CD14-positive monocyte (primary cell): ENCODE data around the gene CENATAC. TPM values are rescaled to one million over a fixed set of nuclear protein-coding genes. Genes with fewer than 3 reads are reported as not detected.

ENCODE experiments used
- DNase-seq, 3 donors: peaks; one replicate each; pipeline ENCODE4 v3.0.0-alpha.2; 2011 to 2022
- H2AFZ ChIP-seq: 2 replicates; pipeline ENCODE4 v1.6.0; 2012; ENCODE audit warnings: mild to moderate bottlenecking, low read depth, low read length, inconsistent platforms; ENCODE audit not compliant: insufficient read depth, poor library complexity, severe bottlenecking
- H3K27ac ChIP-seq, 2 donors: 1 replicate in 1 of 2; 2 replicates in 1 of 2; pipeline ENCODE4 v1.5.1; 2012 to 2013; ENCODE audit warnings: low read length in 2 of 2, control low read depth in 1 of 2, inconsistent platforms in 1 of 2, low read depth in 1 of 2, mild to moderate bottlenecking in 1 of 2
- H3K27me3 ChIP-seq, 2 donors: one replicate each; pipeline versions ENCODE4 v1.6.0 to v1.6.1; 2011 to 2013; ENCODE audit warnings: low read length in 2 of 2; ENCODE audit not compliant: control insufficient read depth in 2 of 2, insufficient read depth in 2 of 2
- H3K36me3 ChIP-seq, 2 donors: replicated peaks in 1 of 2; 1 replicate in 1 of 2; 2 replicates in 1 of 2; pipeline versions ENCODE4 v1.5.1 to v1.6.1; 2012 to 2013; ENCODE audit warnings: low read length in 2 of 2, control low read depth in 1 of 2, inconsistent platforms in 1 of 2, mild to moderate bottlenecking in 1 of 2; ENCODE audit not compliant: insufficient read depth in 2 of 2, control insufficient read depth in 1 of 2
- H3K4me1 ChIP-seq, 2 donors: 1 replicate in 1 of 2; 2 replicates in 1 of 2; pipeline versions ENCODE4 v1.5.1 to v1.6.1; 2012 to 2013; ENCODE audit warnings: low read length in 2 of 2, control low read depth in 1 of 2, inconsistent platforms in 1 of 2, mild to moderate bottlenecking in 1 of 2, moderate library complexity in 1 of 2; ENCODE audit not compliant: insufficient read depth in 2 of 2, control insufficient read depth in 1 of 2
- H3K4me2 ChIP-seq: replicated peaks from 2 replicates; pipeline ENCODE3; 2012; ENCODE audit warnings: low read length, moderate library complexity, mild to moderate bottlenecking; ENCODE audit not compliant: poor library complexity, severe bottlenecking; ENCODE audit errors: extremely low read depth
- H3K4me3 ChIP-seq, 3 experiments: fragments of 200-600 bp in 1 of 3; sonication (generic) in 1 of 3; replicated peaks in 1 of 3; 1 replicate in 2 of 3; 2 replicates in 1 of 3; pipeline ENCODE4 v1.5.1; 2011 to 2013; ENCODE audit warnings: low read length in 3 of 3, mild to moderate bottlenecking in 3 of 3, control low read depth in 2 of 3, low read depth in 2 of 3, inconsistent platforms in 1 of 3, moderate library complexity in 1 of 3
- H3K79me2 ChIP-seq: 2 replicates; pipeline ENCODE4 v1.6.0; 2012; ENCODE audit warnings: mild to moderate bottlenecking, control low read depth, inconsistent platforms, low read length, moderate library complexity; ENCODE audit not compliant: insufficient read depth
- H3K9ac ChIP-seq: 2 replicates; pipeline ENCODE4 v1.6.0; 2017; ENCODE audit warnings: low read length, mild to moderate bottlenecking; ENCODE audit not compliant: insufficient read depth, poor library complexity, severe bottlenecking
- H3K9me3 ChIP-seq, 2 donors: replicated peaks in 1 of 2; 1 replicate in 1 of 2; 2 replicates in 1 of 2; pipeline versions ENCODE4 v1.5.1 to v1.6.1; 2012 to 2013; ENCODE audit warnings: low read length in 2 of 2, control low read depth in 1 of 2; ENCODE audit not compliant: control insufficient read depth in 1 of 2, insufficient read depth in 1 of 2
- H4K20me1 ChIP-seq: 2 replicates; pipeline ENCODE4 v1.6.0; 2012; ENCODE audit warnings: mild to moderate bottlenecking, low read length, control low read depth, moderate library complexity; ENCODE audit not compliant: insufficient read depth
- H3K27ac Mint-ChIP-seq, 7 donors: one replicate each; pipeline ENCODE4 v1.8.0; 2020; ENCODE audit warnings: mild to moderate bottlenecking in 7 of 7, mixed read lengths in 7 of 7, moderate library complexity in 6 of 7, inconsistent platforms in 2 of 7
- H3K27me3 Mint-ChIP-seq, 3 donors: one replicate each; pipeline ENCODE4 v1.8.0; 2021 to 2022; ENCODE audit warnings: low read depth in 3 of 3, mild to moderate bottlenecking in 3 of 3, mixed read lengths in 3 of 3, moderate library complexity in 3 of 3, inconsistent platforms in 1 of 3
- H3K36me3 Mint-ChIP-seq, 2 donors: one replicate each; pipeline ENCODE4 v1.8.0; 2020; ENCODE audit warnings: mixed read lengths in 2 of 2, inconsistent platforms in 1 of 2, mild to moderate bottlenecking in 1 of 2
- H3K4me1 Mint-ChIP-seq: one replicate; pipeline ENCODE4 v1.8.0; 2020; ENCODE audit warnings: mild to moderate bottlenecking, mixed read lengths
- H3K4me3 Mint-ChIP-seq, 2 donors: one replicate each; pipeline ENCODE4 v1.8.0; 2020; ENCODE audit warnings: mild to moderate bottlenecking in 2 of 2, mixed read lengths in 2 of 2, moderate library complexity in 1 of 2
- H3K9me3 Mint-ChIP-seq, 7 donors: one replicate each; pipeline ENCODE4 v1.8.0; 2020 to 2022; ENCODE audit warnings: mixed read lengths in 7 of 7, mild to moderate bottlenecking in 6 of 7, moderate library complexity in 6 of 7, inconsistent platforms in 2 of 7
- WGBS: methylation state at CpG from one replicate; pipeline ENCODE4 v1.1.5; 2013; ENCODE audit warnings: missing lambda C conversion rate; ENCODE audit not compliant: insufficient coverage; 5-methylcytosine and 5-hydroxymethylcytosine counted together
- intact Hi-C, 2 donors: fragments of 100-400 bp; cut with micrococcal nuclease; formaldehyde crosslinking; loops; one replicate each; pipeline versions ENCODE4 v1.15.0 to v1.15.1; 2023
- polyA plus RNA-seq, 3 donors: library from polyadenylated mRNA; depleted of rRNA in 1 of 3; unstranded in 2 of 3; stranded (reverse) in 1 of 3; fragments of 300-500 nt in 2 of 3; fragments of >200 nt in 1 of 3; fragmentation: Illumina TruSeq in 2 of 3; gene quantifications; 1 replicate in 2 of 3; 2 replicates in 1 of 3; pipeline ENCODE4 v1.2.3, GENCODE V29; 2012 to 2021
- TF ChIP-seq, protein P1 (sequence below): fragments of 200-600 bp; IDR thresholded peaks from one replicate; pipeline ENCODE4 v1.8.0; 2022; ENCODE audit warnings: antibody characterized with exemption, mild to moderate bottlenecking

Gene CENATAC
- polyA plus RNA-seq, 3 donors, result 2.7 to 47.8 (median 4.1) TPM

DNA sequence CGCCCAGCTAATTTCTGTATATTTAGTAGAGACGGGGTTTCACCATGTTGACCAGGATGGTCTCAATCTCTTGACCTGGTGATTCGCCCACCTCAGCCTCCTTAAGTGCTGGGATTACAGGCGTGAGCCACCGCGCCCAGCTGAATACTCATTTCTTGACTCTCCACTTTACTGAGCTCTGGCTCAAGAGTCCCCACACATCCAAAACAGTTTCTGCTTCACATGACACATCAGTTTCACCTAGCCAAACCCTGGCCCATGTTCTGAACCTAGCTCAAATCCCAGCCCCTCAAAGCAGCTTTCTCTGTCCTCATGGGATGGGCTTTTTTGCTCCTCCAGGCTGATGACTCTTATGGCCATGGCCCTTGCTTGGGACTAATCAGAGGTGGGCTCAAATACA is 49.3 kb downstream of the CENATAC start:
- H3K27ac Mint-ChIP-seq, result no peak overlapping the region
- 100% methylated on average over 4 of the region's 6 CpGs for WGBS
- H3K36me3 Mint-ChIP-seq, result peaks cover 72 to 81% of the 10 kb centered on the region in 2 donors
- Histone ChIP-seq H3K4me1 (no peaks in the 10 kb centered on the region), H3K4me2 (no peak overlapping the region), H4K20me1 (no peaks in the 10 kb centered on the region), H3K36me3 (peaks cover 53 to 80% of the 10 kb centered on the region in 2 donors), H3K27ac (no peak overlapping the region), H3K9me3 (no peaks in the 10 kb centered on the region), H3K27me3 (no peaks in the 10 kb centered on the region), H3K79me2 (no peaks in the 10 kb centered on the region), H3K4me3 (no peak overlapping the region), H3K9ac (no peak overlapping the region), H2AFZ (no peak overlapping the region)
- no peak for DNase-seq
- no peaks in the 10 kb centered on the region for H3K9me3 Mint-ChIP-seq
- TF ChIP-seq, protein P1, sequence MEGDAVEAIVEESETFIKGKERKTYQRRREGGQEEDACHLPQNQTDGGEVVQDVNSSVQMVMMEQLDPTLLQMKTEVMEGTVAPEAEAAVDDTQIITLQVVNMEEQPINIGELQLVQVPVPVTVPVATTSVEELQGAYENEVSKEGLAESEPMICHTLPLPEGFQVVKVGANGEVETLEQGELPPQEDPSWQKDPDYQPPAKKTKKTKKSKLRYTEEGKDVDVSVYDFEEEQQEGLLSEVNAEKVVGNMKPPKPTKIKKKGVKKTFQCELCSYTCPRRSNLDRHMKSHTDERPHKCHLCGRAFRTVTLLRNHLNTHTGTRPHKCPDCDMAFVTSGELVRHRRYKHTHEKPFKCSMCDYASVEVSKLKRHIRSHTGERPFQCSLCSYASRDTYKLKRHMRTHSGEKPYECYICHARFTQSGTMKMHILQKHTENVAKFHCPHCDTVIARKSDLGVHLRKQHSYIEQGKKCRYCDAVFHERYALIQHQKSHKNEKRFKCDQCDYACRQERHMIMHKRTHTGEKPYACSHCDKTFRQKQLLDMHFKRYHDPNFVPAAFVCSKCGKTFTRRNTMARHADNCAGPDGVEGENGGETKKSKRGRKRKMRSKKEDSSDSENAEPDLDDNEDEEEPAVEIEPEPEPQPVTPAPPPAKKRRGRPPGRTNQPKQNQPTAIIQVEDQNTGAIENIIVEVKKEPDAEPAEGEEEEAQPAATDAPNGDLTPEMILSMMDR, result no peak
- no peaks in the 10 kb centered on the region for H3K27me3 Mint-ChIP-seq
- no peak overlapping the region for H3K4me3 Mint-ChIP-seq
- intact Hi-C loops, result no loop called here
- H3K4me1 Mint-ChIP-seq, result no peaks in the 10 kb centered on the region

DNA sequence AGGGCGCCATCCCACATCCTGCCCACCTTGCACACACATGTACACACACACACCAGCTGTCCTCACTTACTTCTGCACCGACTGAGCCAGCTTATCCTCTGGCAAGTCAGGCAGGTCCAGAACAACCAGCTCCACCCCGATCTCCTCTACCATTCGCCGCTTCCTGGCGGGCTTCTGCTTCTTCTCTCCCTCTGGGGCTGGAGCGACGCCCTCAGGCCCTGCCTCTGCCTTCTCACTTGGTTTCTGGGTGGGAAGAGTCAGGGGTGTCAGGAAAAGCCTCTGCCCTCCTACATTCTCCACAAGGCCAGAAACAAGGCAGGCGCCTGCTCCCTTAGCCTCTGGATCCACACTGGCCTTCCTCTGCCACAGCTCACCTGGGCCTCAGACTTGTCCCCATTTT is 50.7 kb downstream of the CENATAC start:
- Histone ChIP-seq H2AFZ (no peak overlapping the region), H3K36me3 (peaks cover 64 to 95% of the 10 kb centered on the region in 2 donors), H3K4me3 (no peak overlapping the region), H3K4me1 (no peaks in the 10 kb centered on the region), H4K20me1 (no peaks in the 10 kb centered on the region), H3K27me3 (no peaks in the 10 kb centered on the region), H3K9me3 (no peaks in the 10 kb centered on the region), H3K9ac (no peak overlapping the region), H3K79me2 (no peaks in the 10 kb centered on the region), H3K4me2 (no peak overlapping the region), H3K27ac (no peak overlapping the region)
- Mint-ChIP-seq H3K9me3 (no peaks in the 10 kb centered on the region), H3K4me1 (no peaks in the 10 kb centered on the region), H3K36me3 (peaks cover 86 to 96% of the 10 kb centered on the region in 2 donors), H3K27ac (peak overlapping the region in 1 of 7 donors; percentile 60), H3K4me3 (no peak overlapping the region), H3K27me3 (peaks cover 0 to 1% (median 0%) of the 10 kb centered on the region in 3 donors)
- peak in 1 of 3 donors; percentile 2 for DNase-seq
- intact Hi-C loops, result no loop called here
- TF ChIP-seq, protein P1, result no peak
- no CpG with 5 or more reads among the region's 9 CpGs for WGBS
